BJ (cell line): ENCODE data around the gene MUC13. TPM values are rescaled to one million over a fixed set of nuclear protein-coding genes. Genes with fewer than 3 reads are reported as not detected.

ENCODE experiments used
- CTCF ChIA-PET: fragments of 350-600 bp; formaldehyde crosslinking; extraction: SDS; loops from one replicate; lab custom pipeline; 2021; ENCODE audit warnings: antibody characterized with exemption, inconsistent platforms; lab: Yijun Ruan, JAX
- POLR2A ChIA-PET: fragments of 300-600 bp; sonication (Branson Sonifier 250); formaldehyde crosslinking; extraction: SDS; loops from one replicate; lab custom pipeline; 2021; ENCODE audit warnings: antibody characterized with exemption; lab: Charles Lee
- DNase-seq: peaks from one replicate; pipeline ENCODE4 v3.0.0-alpha.2; 2011; ENCODE audit warnings: low read depth
- H3K27me3 ChIP-seq: 2 replicates; pipeline ENCODE4 v1.6.0; 2011; ENCODE audit warnings: low read length; ENCODE audit not compliant: control insufficient read depth, insufficient read depth
- H3K36me3 ChIP-seq: 2 replicates; pipeline ENCODE4 v1.5.1; 2011; ENCODE audit warnings: low read length; ENCODE audit not compliant: control insufficient read depth, insufficient read depth
- H3K4me3 ChIP-seq: 2 replicates; pipeline ENCODE4 v1.5.1; 2011; ENCODE audit warnings: low read depth, mild to moderate bottlenecking, control low read depth, low read length
- CTCF ChIP-seq: IDR thresholded peaks from 2 replicates; pipeline ENCODE4 v1.5.1; 2011; ENCODE audit warnings: low read depth, mild to moderate bottlenecking, control low read depth, inconsistent platforms, low read length, moderate library complexity; ENCODE audit not compliant: insufficient read depth
- polyA plus RNA-seq: library from polyadenylated mRNA; depleted of rRNA; stranded (reverse); fragments of >200 nt; gene quantifications from 2 replicates; pipeline ENCODE4 v1.2.3, GENCODE V29; 2011

The MUC13 gene
- polyA plus RNA-seq, 1 experiment, result not detected

- ChIA-PET CTCF (interaction anchor here (0.6 to 6.7 kb wide), 4 partner anchors 13 to 126 kb away, joined by 3 to 43 read pairs (median 8); no protein-coding TSS in a partner anchor), POLR2A (interaction anchor here (0.8 kb wide), 1 partner anchor 745 kb away, joined by 3 read pairs; no protein-coding TSS in a partner anchor)
- H3K27me3 ChIP-seq, result no peaks in the 10 kb centered on the region
- H3K4me3 ChIP-seq, result peak overlapping the region; percentile 72; the same call in 1 of the 2 replicates
- no peaks in the 10 kb centered on the region for H3K36me3 ChIP-seq
- no peak for DNase-seq
- no peak for TF ChIP-seq CTCF
Measured at GRCh38 chr3:124887932-124888298, 46.6 kb downstream of the MUC13 start.

GRCh38 chr3:124887177-124887931 is 47.2 kb downstream of the MUC13 start, which contains the start of gene ITGB5:
TSS of gene ITGB5 (minus strand) at chr3:124887365. CDS start at chr3:124887000, 365 bp downstream.
- TF ChIP-seq CTCF, result no peak
- Histone ChIP-seq H3K27me3 (no peaks in the 10 kb centered on the region), H3K4me3 (peak within 1 kb of the TSS; percentile 72), H3K36me3 (no peaks in the 10 kb centered on the region; the same call in 1 of the 2 replicates)
- ChIA-PET CTCF (interaction anchor here (0.6 to 6.7 kb wide), 6 partner anchors 14 to 126 kb away, joined by 3 to 43 read pairs (median 4); no protein-coding TSS in a partner anchor), POLR2A (interaction anchor here (0.8 kb wide), 1 partner anchor 746 kb away, joined by 3 read pairs; no protein-coding TSS in a partner anchor)
- DNase-seq, result peak; percentile 36

GRCh38 chr3:124886168-124887056 is 48.1 kb downstream of the MUC13 start:
- POLR2A ChIA-PET, result no interaction called here
- Histone ChIP-seq H3K27me3 (no peaks in the 10 kb centered on the region), H3K4me3 (peak overlapping the region; percentile 72), H3K36me3 (no peaks in the 10 kb centered on the region; the same call in 1 of the 2 replicates)
- no peak for DNase-seq
- CTCF ChIA-PET, result interaction anchor here (0.8 to 6.7 kb wide), 4 partner anchors 15 to 125 kb away, joined by 3 to 43 read pairs (median 8); no protein-coding TSS in a partner anchor
- peak; percentile 11; the same call in 1 of the 2 replicates for TF ChIP-seq CTCF

GRCh38 chr3:124885466-124886167 is 48.9 kb downstream of the MUC13 start:
- H3K36me3 ChIP-seq, result no peaks in the 10 kb centered on the region; the same call in 1 of the 2 replicates
- no peaks in the 10 kb centered on the region for H3K27me3 ChIP-seq
- ChIA-PET CTCF (interaction anchor here (0.6 to 6.7 kb wide), 4 partner anchors 16 to 124 kb away, joined by 4 to 43 read pairs (median 4); no protein-coding TSS in a partner anchor), POLR2A (no interaction called here)
- DNase-seq, result no peak
- peak overlapping the region; percentile 72 for H3K4me3 ChIP-seq
- no peak for TF ChIP-seq CTCF
